ENCODE results near the gene SKAP2. TPM values are rescaled to one million over a fixed set of nuclear protein-coding genes. Genes with fewer than 3 reads are reported as not detected.

Gene SKAP2
- total RNA-seq, 4 donors from 2014 or later, result 36.0 to 53.8 (median 45.8) TPM

GRCh38 chr7:26619348-26619984 lies 244.9 kb downstream of the SKAP2 start:
- ATAC-seq (ENCODE audit: low FRiP score) (no peak), DNase-seq (ENCODE audit: low spot score) (no peak)
- no peak for TF ChIP-seq CTCF (IDR thresholded peaks at IDR 0.05)

- DNase-seq (ENCODE audit: low spot score), result no peak
- no peak for TF ChIP-seq CTCF (IDR thresholded peaks at IDR 0.05)
- no peak for ATAC-seq (ENCODE audit: low FRiP score)
These were observed 245.5 kb downstream of the SKAP2 start for GRCh38 chr7:26618898-26619297.

- no peak for TF ChIP-seq CTCF (IDR thresholded peaks at IDR 0.05)
- ATAC-seq (ENCODE audit: low FRiP score) (no peak), DNase-seq (ENCODE audit: low spot score) (no peak)
These were observed 245.9 kb downstream of the SKAP2 start for GRCh38 chr7:26618449-26618848.

Other genes with a start within 250 kb of the SKAP2 start
- under 1 TPM; 0.56 to 0.84 (median 0.77) TPM for gene HOXA1, start 231.4 kb upstream of the SKAP2 start, total RNA-seq
- 1 to 10 TPM; 1.1 to 3.5 (median 1.5) TPM for gene HOXA2, start 238.1 kb upstream of the SKAP2 start, total RNA-seq